Left forelimb (tissue), 1 donor: ENCODE results near the gene SYT9.
"Not testable (repeated sequence)": the region's sequence is repeated elsewhere in the genome, so short reads cannot be mapped to it uniquely, and the experiment has no call there.

Experiments
- DNase-seq: peaks from one replicate; pipeline ENCODE4 v3.0.0-alpha.2; 2018; ENCODE audit warnings: low spot score

Gene SYT9

GRCh38 chr11:7506243-7506642 lies 254.5 kb downstream of the SYT9 start:
- DNase-seq, result no peak

GRCh38 chr11:7508087-7508486 lies 256.4 kb downstream of the SYT9 start:
- no peak for DNase-seq

GRCh38 chr11:7509966-7510365 lies 258.3 kb downstream of the SYT9 start:
- DNase-seq, result no peak

GRCh38 chr11:7511401-7511800 lies 259.7 kb downstream of the SYT9 start:
- DNase-seq, result peak; percentile 73

GRCh38 chr11:7512525-7513233 lies 261.0 kb downstream of the SYT9 start:
- peak; percentile 73 for DNase-seq

- peak; percentile 88 for DNase-seq
Measured at GRCh38 chr11:7513234-7514098, 261.8 kb downstream of the SYT9 start, which contains the start of gene PPFIBP2. TSS of gene PPFIBP2 (plus strand) at chr11:7513999. CDS start at chr11:7549476, 35,477 bp downstream.

GRCh38 chr11:7514099-7514591 lies 262.4 kb downstream of the SYT9 start:
- DNase-seq, result peak; percentile 71

- DNase-seq, result no peak
Measured at GRCh38 chr11:7515447-7515886, 263.8 kb downstream of the SYT9 start.

- DNase-seq, result no peak
Measured at GRCh38 chr11:7516475-7516874, 264.8 kb downstream of the SYT9 start.

GRCh38 chr11:7517743-7518142 lies 266.0 kb downstream of the SYT9 start:
- DNase-seq, result not testable (repeated sequence)
